ENCODE measurements around the gene OR51B5.

GRCh38 chr11:5301846-5302245 lies 41.5 kb downstream of the OR51B5 start, which contains the start of gene OR51B4:
- TF ChIP-seq CTCF (IDR thresholded peaks at IDR 0.05 in 4 of 5, conservative IDR thresholded peaks at IDR 0.05 in 1 of 5) (no peak), POLR2A (IDR thresholded peaks at IDR 0.05) (no peak)

Data from gastrocnemius medialis (tissue), 4 donors.